ENCODE results near the gene AXL. TPM values are rescaled to one million over a fixed set of nuclear protein-coding genes. Genes with fewer than 3 reads are reported as not detected.

AXL gene
- total RNA-seq: 151 and 172 TPM in 2 replicates
- polyA plus RNA-seq: 86.9 and 89.8 TPM in 2 replicates
- polyA plus RNA-seq (2011; cell fraction: cytosol; rRNA removed): 66.9 and 73.8 TPM in 2 replicates
- polyA plus RNA-seq (2011; cell fraction: nucleus; rRNA removed): 57.1 and 65.8 TPM in 2 replicates
- polyA plus RNA-seq (2012): 110 and 151 TPM in 2 replicates
- 270 and 327 TPM in 2 replicates for polyA minus RNA-seq
- 37.0 TPM for polyA minus RNA-seq (2011; cell fraction: cytosol; rRNA and poly(A)+ RNA removed)
- polyA minus RNA-seq (2011; cell fraction: nucleus; rRNA and poly(A)+ RNA removed): 64.7 and 67.8 TPM in 2 replicates
- percentile 75 among the genes with signal in this experiment for Bru-seq, nascent RNA
- BruChase-seq, experiment 1, labeled RNA remaining after a 6-hour chase: percentile 90 among the genes with signal in this experiment
- BruChase-seq, experiment 2, labeled RNA remaining after a 2-hour chase: percentile 86 among the genes with signal in this experiment
- long read RNA-seq, full-length matches to known transcripts: 38 of 69 reads
- long read RNA-seq, partial matches to known transcripts: 21 of 69 reads
- long read RNA-seq, other reads (novel, unspliced or antisense): 10 of 69 reads

- peaks cover 43% of the 10 kb centered on the region for H3K79me2 ChIP-seq (ENCODE audit: control insufficient read depth, insufficient read depth, low read length)
- peak within 1 kb of the TSS; percentile 89 for H3K9ac ChIP-seq (replicated peaks; ENCODE audit: extremely low read depth, insufficient read depth, low read length)
- H3K36me3 ChIP-seq (ENCODE audit: control insufficient read depth in 2 of 2, extremely low read depth in 1 of 2, insufficient read depth in 2 of 2, low read length in 2 of 2): peaks cover 2 to 6% of the 10 kb centered on the region in 2 experiments
- no TSS peak for BruUV-seq (replicated peaks)
- POLR2A ChIA-PET: interaction anchor here (1.3 kb wide), 2 partner anchors 14 to 20 kb away, joined by 3 to 5 read pairs; no protein-coding TSS in a partner anchor
- H4K20me1 ChIP-seq (replicated peaks; ENCODE audit: control insufficient read depth, extremely low read depth, insufficient read depth, low read length): no peaks in the 10 kb centered on the region
- DNase-seq (ENCODE audit: low read depth, low spot score) (peak; percentile 73), FAIRE-seq (peak; percentile 89)
- TF ChIP-seq CTCF (IDR thresholded peaks at IDR 0.05; ENCODE audit: extremely low read depth in 1 of 2, insufficient read depth in 1 of 2, low read depth in 1 of 2, low read length in 2 of 2): no peak
- peak; percentile 86 for TF ChIP-seq POLR2AphosphoS5 (IDR thresholded peaks at IDR 0.05; ENCODE audit: insufficient read depth, low read depth, low read length)
- TF ChIP-seq POLR2A (IDR thresholded peaks at IDR 0.05; ENCODE audit: low read depth, low read length): peak; percentile 77
- no peaks in the 10 kb centered on the region for H3K9me1 ChIP-seq (replicated peaks; ENCODE audit: control insufficient read depth, extremely low read depth, insufficient read depth, low read length)
- peaks cover 34% of the 10 kb centered on the region for H3K4me1 ChIP-seq (ENCODE audit: control insufficient read depth, extremely low read depth, insufficient read depth, low read length)
- H3K27ac ChIP-seq (ENCODE audit: insufficient read depth, low read depth, low read length): peak within 1 kb of the TSS; percentile 73
- peak within 1 kb of the TSS; percentile 59 to 96 (median 85) for H3K4me3 ChIP-seq (replicated peaks in 1 of 3; ENCODE audit: insufficient read depth in 1 of 3, low read depth in 1 of 3, low read length in 3 of 3)
- intact Hi-C loops (cut with micrococcal nuclease): loop anchor here (1.0 kb wide), 1 partner anchor 43 kb away; no protein-coding TSS in a partner anchor
- H2AFZ ChIP-seq (ENCODE audit: low read depth, low read length): peak within 1 kb of the TSS; percentile 73
- no peaks in the 10 kb centered on the region for H3K27me3 ChIP-seq (ENCODE audit: control insufficient read depth in 2 of 2, insufficient read depth in 2 of 2, low read length in 2 of 2)
- dilution Hi-C loops (cut with MboI; ENCODE audit: extremely low pct_ligation_motif_present, low sequenced_read_pairs): no loop called here
- CTCF ChIA-PET: interaction anchor here (1.2 to 5.4 kb wide), 3 partner anchors 14 to 43 kb away, joined by 3 to 50 read pairs (median 24); no protein-coding TSS in a partner anchor
- no peaks in the 10 kb centered on the region for H3K9me3 ChIP-seq (replicated peaks; ENCODE audit: control insufficient read depth, insufficient read depth, low read length)
- peak within 1 kb of the TSS; percentile 86 for H3K4me2 ChIP-seq (ENCODE audit: insufficient read depth, low read length)
Observed at GRCh38 chr19:41218615-41219507, at the start of gene AXL. TSS of gene AXL (plus strand) at chr19:41219223. CDS start at chr19:41219393, 170 bp downstream.

All from endothelial cell of umbilical vein (primary cell).